Hepatocyte (in vitro differentiated cells): Measurements from ENCODE around the gene PPP6R2.

Experiments
- EZH2 ChIP-seq: fragments of 200-600 bp; sonication (generic); IDR thresholded peaks from 2 replicates; pipeline ENCODE4 v1.6.1; 2016; ENCODE audit warnings: antibody characterized with exemption, mild to moderate bottlenecking, borderline replicate concordance
- EZH2phosphoT487 ChIP-seq: fragments of 200-600 bp; sonication (generic); IDR thresholded peaks from one replicate; pipeline ENCODE4 v1.6.1; 2018; ENCODE audit warnings: antibody characterized with exemption, mild to moderate bottlenecking, low read depth, moderate library complexity; ENCODE audit not compliant: unreplicated experiment, severe bottlenecking
- TF ChIP-seq, protein P1 (sequence below): fragments of 200-600 bp; sonication (generic); IDR thresholded peaks from 2 replicates; pipeline ENCODE4 v1.5.1; 2016; ENCODE audit warnings: antibody characterized with exemption, mild to moderate bottlenecking; ENCODE audit not compliant: poor library complexity

DNA sequence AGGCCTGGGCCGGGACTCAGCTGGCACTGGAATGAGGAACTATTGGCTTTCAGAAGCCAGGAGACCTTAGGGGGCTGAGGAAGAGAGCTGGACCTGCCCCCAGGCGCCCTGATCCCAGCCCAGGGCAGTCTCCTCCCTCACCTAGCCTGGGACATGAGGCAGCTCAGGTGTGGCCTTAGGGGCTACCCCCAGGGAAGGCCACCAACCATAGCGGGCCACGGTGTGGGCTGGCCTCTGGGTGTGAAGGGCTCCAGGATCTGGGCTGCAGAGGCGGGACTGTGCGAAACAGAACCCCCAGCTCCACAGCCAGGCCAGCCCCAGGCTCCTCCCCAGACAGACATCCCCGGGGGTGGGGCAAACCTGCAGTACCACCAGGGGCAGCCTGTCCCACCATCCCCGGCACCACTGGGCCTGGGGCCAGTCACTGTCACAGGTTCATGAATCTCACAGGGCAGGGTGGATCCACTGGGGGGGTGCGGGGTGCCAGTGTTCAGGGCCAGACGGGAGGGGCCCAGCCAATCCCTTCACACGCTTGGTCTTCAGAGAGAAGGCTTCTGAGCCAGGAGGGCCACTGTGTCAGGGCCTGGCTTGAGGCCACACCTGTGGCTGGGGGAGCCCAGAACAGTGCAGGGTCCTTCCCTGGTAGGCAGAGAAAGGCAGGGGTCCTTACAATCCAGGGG is 39.1 kb upstream of the PPP6R2 start:
- TF ChIP-seq EZH2 (no peak), EZH2phosphoT487 (no peak)
- TF ChIP-seq, protein P1, sequence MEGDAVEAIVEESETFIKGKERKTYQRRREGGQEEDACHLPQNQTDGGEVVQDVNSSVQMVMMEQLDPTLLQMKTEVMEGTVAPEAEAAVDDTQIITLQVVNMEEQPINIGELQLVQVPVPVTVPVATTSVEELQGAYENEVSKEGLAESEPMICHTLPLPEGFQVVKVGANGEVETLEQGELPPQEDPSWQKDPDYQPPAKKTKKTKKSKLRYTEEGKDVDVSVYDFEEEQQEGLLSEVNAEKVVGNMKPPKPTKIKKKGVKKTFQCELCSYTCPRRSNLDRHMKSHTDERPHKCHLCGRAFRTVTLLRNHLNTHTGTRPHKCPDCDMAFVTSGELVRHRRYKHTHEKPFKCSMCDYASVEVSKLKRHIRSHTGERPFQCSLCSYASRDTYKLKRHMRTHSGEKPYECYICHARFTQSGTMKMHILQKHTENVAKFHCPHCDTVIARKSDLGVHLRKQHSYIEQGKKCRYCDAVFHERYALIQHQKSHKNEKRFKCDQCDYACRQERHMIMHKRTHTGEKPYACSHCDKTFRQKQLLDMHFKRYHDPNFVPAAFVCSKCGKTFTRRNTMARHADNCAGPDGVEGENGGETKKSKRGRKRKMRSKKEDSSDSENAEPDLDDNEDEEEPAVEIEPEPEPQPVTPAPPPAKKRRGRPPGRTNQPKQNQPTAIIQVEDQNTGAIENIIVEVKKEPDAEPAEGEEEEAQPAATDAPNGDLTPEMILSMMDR: peak; percentile 3
